ENCODE measurements around the gene FBXO36. TPM values are rescaled to one million over a fixed set of nuclear protein-coding genes. Genes with fewer than 3 reads are reported as not detected.

The FBXO36 gene
- total RNA-seq, 1 donor from 2014 or later, result 13.1 TPM

DNA sequence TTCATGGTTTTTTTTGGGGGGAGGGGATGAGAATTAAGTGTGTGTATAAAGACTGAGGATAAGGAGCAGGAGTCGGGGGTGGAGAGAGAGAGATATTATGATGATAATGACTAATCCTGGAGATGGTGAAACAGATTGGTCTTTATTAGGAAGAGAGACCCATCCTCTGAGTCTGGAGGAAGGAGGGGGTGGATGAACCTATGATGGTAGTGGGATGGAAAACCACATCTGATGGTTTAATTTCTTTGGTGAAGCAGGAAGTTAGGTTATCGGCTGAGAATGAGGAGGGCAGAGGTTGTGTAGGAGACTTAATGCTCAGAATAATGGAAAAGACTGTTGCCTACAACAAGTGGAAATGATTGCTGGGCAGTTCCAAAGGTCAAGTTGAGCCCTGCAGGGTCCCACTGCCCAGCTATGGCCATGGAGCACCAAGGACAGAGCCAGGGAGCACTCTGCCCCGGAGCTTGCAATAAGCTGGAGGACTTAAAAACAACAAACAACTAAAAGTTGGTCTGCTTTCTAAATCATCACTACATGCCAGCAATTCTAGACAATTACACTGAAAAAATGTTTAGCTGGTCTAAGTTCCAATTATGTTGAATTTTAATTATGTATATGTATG is 138.5 kb downstream of the FBXO36 start:
- Mint-ChIP-seq H3K27me3 (ENCODE audit: insufficient read depth, low read depth) (no peaks in the 10 kb centered on the region), H3K4me1 (no peaks in the 10 kb centered on the region), H3K36me3 (peaks cover 14% of the 10 kb centered on the region), H3K4me3 (no peak overlapping the region), H3K27ac (no peak overlapping the region), H3K9me3 (no peaks in the 10 kb centered on the region)
- no peak overlapping the region for H3K4me2 ChIP-seq
- DNase-seq (ENCODE audit: low spot score), result no peak
- no peak overlapping the region for H3K9ac ChIP-seq
- H4K20me1 ChIP-seq (ENCODE audit: low read depth), result no peaks in the 10 kb centered on the region
- TF ChIP-seq EZH2 (IDR thresholded peaks at IDR 0.05) (no peak), EZH2phosphoT487 (IDR thresholded peaks at IDR 0.05) (no peak)
- TF ChIP-seq, protein P1, sequence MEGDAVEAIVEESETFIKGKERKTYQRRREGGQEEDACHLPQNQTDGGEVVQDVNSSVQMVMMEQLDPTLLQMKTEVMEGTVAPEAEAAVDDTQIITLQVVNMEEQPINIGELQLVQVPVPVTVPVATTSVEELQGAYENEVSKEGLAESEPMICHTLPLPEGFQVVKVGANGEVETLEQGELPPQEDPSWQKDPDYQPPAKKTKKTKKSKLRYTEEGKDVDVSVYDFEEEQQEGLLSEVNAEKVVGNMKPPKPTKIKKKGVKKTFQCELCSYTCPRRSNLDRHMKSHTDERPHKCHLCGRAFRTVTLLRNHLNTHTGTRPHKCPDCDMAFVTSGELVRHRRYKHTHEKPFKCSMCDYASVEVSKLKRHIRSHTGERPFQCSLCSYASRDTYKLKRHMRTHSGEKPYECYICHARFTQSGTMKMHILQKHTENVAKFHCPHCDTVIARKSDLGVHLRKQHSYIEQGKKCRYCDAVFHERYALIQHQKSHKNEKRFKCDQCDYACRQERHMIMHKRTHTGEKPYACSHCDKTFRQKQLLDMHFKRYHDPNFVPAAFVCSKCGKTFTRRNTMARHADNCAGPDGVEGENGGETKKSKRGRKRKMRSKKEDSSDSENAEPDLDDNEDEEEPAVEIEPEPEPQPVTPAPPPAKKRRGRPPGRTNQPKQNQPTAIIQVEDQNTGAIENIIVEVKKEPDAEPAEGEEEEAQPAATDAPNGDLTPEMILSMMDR (IDR thresholded peaks at IDR 0.05), result no peak
- H2AFZ ChIP-seq (replicated peaks), result no peak overlapping the region
- H3K27me3 ChIP-seq, result no peaks in the 10 kb centered on the region
- no peaks in the 10 kb centered on the region for H3K36me3 ChIP-seq
- H3K4me1 ChIP-seq, result no peaks in the 10 kb centered on the region
- no peaks in the 10 kb centered on the region for H3F3A ChIP-seq (ENCODE audit: low read depth)
- no peaks in the 10 kb centered on the region for H3K79me2 ChIP-seq (ENCODE audit: low read depth)
- no peak overlapping the region for H3K4me3 ChIP-seq
- H3K9me3 ChIP-seq (ENCODE audit: low read depth), result no peaks in the 10 kb centered on the region
- no peak overlapping the region for H3K27ac ChIP-seq

Small RNAs within 50 kb of the gene (small RNA-seq; reads per million reads assigned to genes)
- not detected for gene RNU6-1027P
- not detected for gene RNU6-613P
- not detected for gene RNU6-964P
- gene RNY4P19, result not detected

Other genes starting within 250 kb of the FBXO36 start
- gene DNER, start 207.9 kb upstream of the FBXO36 start, total RNA-seq (ENCODE audit: low replicate concordance), result 0.97 and 1.4 TPM in 2 replicates
- 107 and 157 TPM in 2 replicates for gene TRIP12, start 494 bp upstream of the FBXO36 start, total RNA-seq (ENCODE audit: low replicate concordance)
- gene SLC16A14, start 146.4 kb downstream of the FBXO36 start, total RNA-seq (ENCODE audit: low replicate concordance), result 10.8 and 12.4 TPM in 2 replicates